Left lung (tissue), 10 donors: ENCODE results near the gene KDM1B. TPM values are rescaled to one million over a fixed set of nuclear protein-coding genes. Genes with fewer than 3 reads are reported as not detected.
A peak's percentile ranks its signal among the peaks of the same experiment; 100 is the strongest.

Experiments
- ATAC-seq: fragments of 200-7000 bp; cut with Tn5 transposase; one replicate; pipeline ENCODE4 v1.9.1; 2020; ENCODE audit warnings: moderate library complexity
- DNase-seq, 4 donors: peaks; one replicate each; pipeline ENCODE4 v3.0.0-alpha.2; 2013 to 2020
- H3K27ac ChIP-seq, 2 donors: fragments of 200-600 bp; sonication (generic) in 1 of 2; one replicate each; pipeline versions ENCODE4 v1.5.0 to v1.8.0; 2020 to 2021
- H3K27me3 ChIP-seq, 2 donors: fragments of 200-600 bp; sonication (generic) in 1 of 2; one replicate each; pipeline versions ENCODE4 v1.5.0 to v1.8.0; 2020 to 2021
- H3K36me3 ChIP-seq, 2 donors: fragments of 200-600 bp; sonication (generic) in 1 of 2; one replicate each; pipeline versions ENCODE4 v1.5.0 to v1.8.0; 2020 to 2021
- H3K4me1 ChIP-seq, 2 donors: fragments of 200-600 bp; one replicate each; pipeline ENCODE4 v1.8.0; 2021
- H3K4me3 ChIP-seq, 2 donors: fragments of 200-600 bp; sonication (generic) in 1 of 2; one replicate each; pipeline versions ENCODE4 v1.5.0 to v1.8.0; 2020 to 2021; ENCODE audit warnings: mild to moderate bottlenecking in 1 of 2
- H3K9me3 ChIP-seq, 2 donors: fragments of 200-600 bp; sonication (generic) in 1 of 2; one replicate each; pipeline versions ENCODE4 v1.5.0 to v1.8.0; 2020 to 2021
- intact Hi-C, 2 donors: fragments of 100-400 bp; cut with DNase I; formaldehyde crosslinking; loops; one replicate each; pipeline versions ENCODE4 v1.11.2 to v1.14.2; 2022
- polyA plus RNA-seq, 6 donors: library from polyadenylated mRNA; unstranded; fragments of 120-200 nt; gene quantifications; one replicate each; pipeline ENCODE4 v1.2.1, GENCODE V29; 2013; ENCODE audit not compliant: insufficient read length in 6 of 6
- total RNA-seq, 2 donors: library from RNA; stranded (reverse); fragmentation: NEBNext Ultra II Directional; extraction: Animal tissue kit (Norgen Biotek cat#: 25700); gene quantifications; one replicate each; pipeline ENCODE4 v1.2.1, GENCODE V29; 2021
- TF ChIP-seq, protein P1 (sequence below), 2 donors: fragments of 200-600 bp; sonication (generic) in 1 of 2; IDR thresholded peaks; one replicate each; pipeline versions ENCODE4 v1.5.0 to v1.8.0; 2021; ENCODE audit warnings: antibody characterized with exemption in 2 of 2
- donor health status: DM: no; HTN: yes; CAD: no.
- donor health status: DM: no; HTN: no; CAD: no.

Gene KDM1B
- total and polyA plus RNA-seq, 8 donors = 20.3 to 25.1 (median 22.5) TPM

GRCh38 chr6:18214003-18214402 is 58.8 kb downstream of the KDM1B start:
- Histone ChIP-seq H3K27me3 (no peaks in the 10 kb centered on the region), H3K4me3 (no peak overlapping the region), H3K9me3 (no peaks in the 10 kb centered on the region), H3K4me1 (peaks cover 0 to 14% of the 10 kb centered on the region in 2 donors), H3K36me3 (peaks cover 0 to 88% of the 10 kb centered on the region in 2 donors), H3K27ac (peak overlapping the region in 1 of 2 donors; percentile 73)
- DNase-seq (no peak), ATAC-seq (no peak)
- intact Hi-C loops = no loop called here
- TF ChIP-seq, protein P1, sequence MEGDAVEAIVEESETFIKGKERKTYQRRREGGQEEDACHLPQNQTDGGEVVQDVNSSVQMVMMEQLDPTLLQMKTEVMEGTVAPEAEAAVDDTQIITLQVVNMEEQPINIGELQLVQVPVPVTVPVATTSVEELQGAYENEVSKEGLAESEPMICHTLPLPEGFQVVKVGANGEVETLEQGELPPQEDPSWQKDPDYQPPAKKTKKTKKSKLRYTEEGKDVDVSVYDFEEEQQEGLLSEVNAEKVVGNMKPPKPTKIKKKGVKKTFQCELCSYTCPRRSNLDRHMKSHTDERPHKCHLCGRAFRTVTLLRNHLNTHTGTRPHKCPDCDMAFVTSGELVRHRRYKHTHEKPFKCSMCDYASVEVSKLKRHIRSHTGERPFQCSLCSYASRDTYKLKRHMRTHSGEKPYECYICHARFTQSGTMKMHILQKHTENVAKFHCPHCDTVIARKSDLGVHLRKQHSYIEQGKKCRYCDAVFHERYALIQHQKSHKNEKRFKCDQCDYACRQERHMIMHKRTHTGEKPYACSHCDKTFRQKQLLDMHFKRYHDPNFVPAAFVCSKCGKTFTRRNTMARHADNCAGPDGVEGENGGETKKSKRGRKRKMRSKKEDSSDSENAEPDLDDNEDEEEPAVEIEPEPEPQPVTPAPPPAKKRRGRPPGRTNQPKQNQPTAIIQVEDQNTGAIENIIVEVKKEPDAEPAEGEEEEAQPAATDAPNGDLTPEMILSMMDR (IDR thresholded peaks at IDR 0.05) = no peak

- peaks cover 0 to 87% of the 10 kb centered on the region in 2 donors for H3K36me3 ChIP-seq
- H3K27ac ChIP-seq = peak overlapping the region in 1 of 2 donors; percentile 73
- H3K4me1 ChIP-seq = peaks cover 0 to 14% of the 10 kb centered on the region in 2 donors
- intact Hi-C loops = no loop called here
- H3K9me3 ChIP-seq = no peaks in the 10 kb centered on the region
- ATAC-seq = no peak
- no peak overlapping the region for H3K4me3 ChIP-seq
- no peaks in the 10 kb centered on the region for H3K27me3 ChIP-seq
- TF ChIP-seq, protein P1 (IDR thresholded peaks at IDR 0.05) = no peak
- no peak for DNase-seq
Measured at GRCh38 chr6:18215436-18215835, 60.2 kb downstream of the KDM1B start.

DNA sequence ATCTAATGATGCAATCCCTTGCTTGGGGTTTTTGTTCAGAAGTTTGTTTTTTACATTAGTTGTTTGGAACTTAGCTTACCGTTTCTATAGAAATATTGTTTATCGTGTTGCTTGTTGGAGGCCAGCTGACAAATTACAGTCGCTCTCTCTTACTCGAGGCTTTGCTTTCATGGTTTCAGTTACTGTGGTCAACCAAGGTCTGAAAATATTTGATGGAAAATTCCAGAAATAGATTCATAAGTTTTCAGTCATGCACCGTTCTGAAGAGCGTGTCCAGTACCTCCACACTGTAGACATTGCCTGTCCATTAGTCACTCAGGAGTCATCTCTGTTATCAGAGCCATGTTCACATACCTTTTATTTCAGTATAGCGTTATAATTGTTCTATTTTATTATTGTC is 61.2 kb downstream of the KDM1B start:
- Histone ChIP-seq H3K36me3 (peaks cover 0 to 89% of the 10 kb centered on the region in 2 donors), H3K4me3 (no peak overlapping the region), H3K9me3 (no peaks in the 10 kb centered on the region), H3K4me1 (peaks cover 0 to 14% of the 10 kb centered on the region in 2 donors), H3K27ac (no peak overlapping the region), H3K27me3 (no peaks in the 10 kb centered on the region)
- ATAC-seq (no peak), DNase-seq (no peak)
- TF ChIP-seq, protein P1 (IDR thresholded peaks at IDR 0.05) = no peak
- intact Hi-C loops = no loop called here

DNA sequence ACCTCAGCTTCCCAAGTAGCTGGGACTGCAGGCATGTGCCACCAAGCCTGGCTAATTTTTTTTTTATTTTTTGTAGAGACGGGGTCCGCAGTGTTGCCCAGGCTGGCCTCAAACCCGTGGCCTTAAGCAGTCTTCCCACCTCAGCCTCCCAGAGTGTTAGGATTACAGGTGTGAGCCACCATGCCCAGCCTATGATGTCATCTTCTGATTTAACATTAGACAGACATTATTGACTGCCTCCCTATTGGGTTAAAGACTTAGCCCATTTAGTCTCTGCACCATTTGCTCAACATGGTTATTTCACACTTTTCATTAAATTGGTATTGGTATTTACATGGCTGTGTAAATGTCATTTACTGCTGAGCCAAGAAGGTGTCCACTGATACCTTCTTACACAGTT is 63.0 kb downstream of the KDM1B start:
- Histone ChIP-seq H3K27me3 (no peaks in the 10 kb centered on the region), H3K4me1 (peaks cover 0 to 14% of the 10 kb centered on the region in 2 donors), H3K36me3 (peaks cover 0 to 92% of the 10 kb centered on the region in 2 donors), H3K9me3 (no peaks in the 10 kb centered on the region), H3K4me3 (no peak overlapping the region), H3K27ac (no peak overlapping the region)
- ATAC-seq (no peak), DNase-seq (no peak)
- TF ChIP-seq, protein P1 (IDR thresholded peaks at IDR 0.05) = no peak
- intact Hi-C loops = no loop called here

DNA sequence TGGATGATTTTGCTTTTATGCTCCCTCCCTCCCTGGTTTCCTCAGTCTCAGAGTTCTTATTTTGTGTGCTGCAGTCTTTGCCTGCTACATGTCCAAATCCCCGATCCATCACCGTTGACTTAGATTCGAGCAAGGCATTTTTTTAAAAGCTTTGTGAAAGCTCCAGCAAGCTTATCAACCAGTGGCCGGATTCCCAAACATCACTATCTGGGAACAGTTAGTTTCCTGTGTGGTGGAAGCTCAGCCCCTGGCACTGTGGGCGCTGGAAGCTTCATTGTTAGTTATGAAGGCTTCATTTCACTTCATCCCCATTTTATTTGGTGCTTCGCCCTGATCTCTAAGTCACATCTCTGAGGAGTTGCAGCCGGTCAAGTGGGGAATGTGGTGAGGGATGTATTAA is 64.4 kb downstream of the KDM1B start:
- H3K27ac ChIP-seq = no peak overlapping the region
- peaks cover 0 to 90% of the 10 kb centered on the region in 2 donors for H3K36me3 ChIP-seq
- intact Hi-C loops = no loop called here
- H3K9me3 ChIP-seq = no peaks in the 10 kb centered on the region
- DNase-seq (no peak), ATAC-seq (no peak)
- peaks cover 0 to 14% of the 10 kb centered on the region in 2 donors for H3K4me1 ChIP-seq
- H3K27me3 ChIP-seq = no peaks in the 10 kb centered on the region
- H3K4me3 ChIP-seq = no peak overlapping the region
- TF ChIP-seq, protein P1 (IDR thresholded peaks at IDR 0.05) = no peak
